GM12878 (cell line): Measurements from ENCODE around the gene PRKCZ. TPM values are rescaled to one million over a fixed set of nuclear protein-coding genes. Genes with fewer than 3 reads are reported as not detected.

Source experiments
- CBX5 ChIP-seq: sonication (generic); IDR thresholded peaks from 2 replicates; pipeline ENCODE4 v1.6.1; 2016; ENCODE audit warnings: low read depth, moderate library complexity, mild to moderate bottlenecking, inconsistent platforms
- MYB ChIP-seq: fragments of 150-350 bp; IDR thresholded peaks from 2 replicates; pipeline ENCODE4 v1.6.1; 2014; ENCODE audit warnings: mild to moderate bottlenecking, low read depth, low read length, borderline replicate concordance
- PML ChIP-seq: IDR thresholded peaks from 2 replicates; pipeline ENCODE4 v1.6.1; 2012; ENCODE audit warnings: low read length, inconsistent platforms
- POLR2A ChIP-seq: IDR thresholded peaks from 2 replicates; pipeline ENCODE4 v1.6.1; 2011; ENCODE audit warnings: low read depth, mild to moderate bottlenecking, low read length
- RB1 ChIP-seq: fragments of 450-650 bp; formaldehyde crosslinking; IDR thresholded peaks from 2 replicates; pipeline ENCODE4 v1.6.1; 2017; ENCODE audit warnings: mild to moderate bottlenecking, borderline replicate concordance
- TBL1XR1 ChIP-seq: IDR thresholded peaks from 2 replicates; pipeline ENCODE4 v1.6.1; 2012; ENCODE audit warnings: low read depth, low read length, improper control_type of control experiment
- TCF7 ChIP-seq: IDR thresholded peaks from 2 replicates; pipeline ENCODE4 v1.6.1; 2014; ENCODE audit warnings: antibody characterized with exemption, borderline replicate concordance
- polyA plus RNA-seq, 11 experiments: library from polyadenylated mRNA; depleted of rRNA in 4 of 11; unstranded in 6 of 11; stranded (reverse) in 5 of 11; fragments of >200 nt; fragmentation: Nextera tagmentation in 4 of 11; fragmentation: Illumina TruSeq in 1 of 11; extraction: Ambion mirVana in 4 of 11; extraction: Trizol in 1 of 11; gene quantifications; 1 replicate in 1 of 11; 2 replicates in 10 of 11; pipeline versions ENCODE4 v1.2.1 to v1.2.3, GENCODE V29; 2011 to 2016; ENCODE audit warnings: inconsistent platforms in 2 of 11, missing spikeins in 2 of 11, low read depth in 1 of 11
- total RNA-seq, 4 experiments: library from RNA; depleted of rRNA in 3 of 4; stranded (reverse); fragments of >200 nt in 3 of 4; fragmentation: Illumina TruSeq in 1 of 4; extraction: Trizol in 1 of 4; gene quantifications; 2 replicates each; pipeline versions ENCODE4 v1.2.1 to v1.2.3, GENCODE V29; 2013 to 2021
- TF ChIP-seq, protein P1 (sequence below): IDR thresholded peaks from 2 replicates; pipeline ENCODE4 v1.6.1; 2012; ENCODE audit warnings: low read depth, low read length, improper control_type of control experiment
- TF ChIP-seq, protein P2 (sequence below): fragments of 150-350 bp; IDR thresholded peaks from 2 replicates; pipeline ENCODE4 v1.6.1; 2016; ENCODE audit warnings: low read depth, low read length

The PRKCZ gene
- total and polyA plus RNA-seq, 10 of the 15 experiments (the other 5 are each of a cell fraction or from before 2014, with no cell fraction given), result 0.05 to 1.9 (median 0.64) TPM; not detected in 1

- TF ChIP-seq, protein P1, sequence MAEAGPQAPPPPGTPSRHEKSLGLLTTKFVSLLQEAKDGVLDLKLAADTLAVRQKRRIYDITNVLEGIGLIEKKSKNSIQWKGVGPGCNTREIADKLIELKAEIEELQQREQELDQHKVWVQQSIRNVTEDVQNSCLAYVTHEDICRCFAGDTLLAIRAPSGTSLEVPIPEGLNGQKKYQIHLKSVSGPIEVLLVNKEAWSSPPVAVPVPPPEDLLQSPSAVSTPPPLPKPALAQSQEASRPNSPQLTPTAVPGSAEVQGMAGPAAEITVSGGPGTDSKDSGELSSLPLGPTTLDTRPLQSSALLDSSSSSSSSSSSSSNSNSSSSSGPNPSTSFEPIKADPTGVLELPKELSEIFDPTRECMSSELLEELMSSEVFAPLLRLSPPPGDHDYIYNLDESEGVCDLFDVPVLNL, result no peak
- no peak for TF ChIP-seq POLR2A
- no peak for TF ChIP-seq TBL1XR1
- TF ChIP-seq, protein P2, sequence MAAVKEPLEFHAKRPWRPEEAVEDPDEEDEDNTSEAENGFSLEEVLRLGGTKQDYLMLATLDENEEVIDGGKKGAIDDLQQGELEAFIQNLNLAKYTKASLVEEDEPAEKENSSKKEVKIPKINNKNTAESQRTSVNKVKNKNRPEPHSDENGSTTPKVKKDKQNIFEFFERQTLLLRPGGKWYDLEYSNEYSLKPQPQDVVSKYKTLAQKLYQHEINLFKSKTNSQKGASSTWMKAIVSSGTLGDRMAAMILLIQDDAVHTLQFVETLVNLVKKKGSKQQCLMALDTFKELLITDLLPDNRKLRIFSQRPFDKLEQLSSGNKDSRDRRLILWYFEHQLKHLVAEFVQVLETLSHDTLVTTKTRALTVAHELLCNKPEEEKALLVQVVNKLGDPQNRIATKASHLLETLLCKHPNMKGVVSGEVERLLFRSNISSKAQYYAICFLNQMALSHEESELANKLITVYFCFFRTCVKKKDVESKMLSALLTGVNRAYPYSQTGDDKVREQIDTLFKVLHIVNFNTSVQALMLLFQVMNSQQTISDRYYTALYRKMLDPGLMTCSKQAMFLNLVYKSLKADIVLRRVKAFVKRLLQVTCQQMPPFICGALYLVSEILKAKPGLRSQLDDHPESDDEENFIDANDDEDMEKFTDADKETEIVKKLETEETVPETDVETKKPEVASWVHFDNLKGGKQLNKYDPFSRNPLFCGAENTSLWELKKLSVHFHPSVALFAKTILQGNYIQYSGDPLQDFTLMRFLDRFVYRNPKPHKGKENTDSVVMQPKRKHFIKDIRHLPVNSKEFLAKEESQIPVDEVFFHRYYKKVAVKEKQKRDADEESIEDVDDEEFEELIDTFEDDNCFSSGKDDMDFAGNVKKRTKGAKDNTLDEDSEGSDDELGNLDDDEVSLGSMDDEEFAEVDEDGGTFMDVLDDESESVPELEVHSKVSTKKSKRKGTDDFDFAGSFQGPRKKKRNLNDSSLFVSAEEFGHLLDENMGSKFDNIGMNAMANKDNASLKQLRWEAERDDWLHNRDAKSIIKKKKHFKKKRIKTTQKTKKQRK, result no peak
- TF ChIP-seq CBX5, result no peak
- no peak for TF ChIP-seq MYB
- TF ChIP-seq TCF7, result no peak
- no peak for TF ChIP-seq RB1
- TF ChIP-seq PML, result no peak
- TF ChIP-seq, all 136 proteins: peak for 0
These were observed 53.8 kb downstream of the PRKCZ start (continued) for GRCh38 chr1:2103901-2104590.
